ENCODE data around the gene MMP24OS.
A peak's percentile ranks its signal among the peaks of the same experiment; 100 is the strongest.

Gene MMP24OS

DNA sequence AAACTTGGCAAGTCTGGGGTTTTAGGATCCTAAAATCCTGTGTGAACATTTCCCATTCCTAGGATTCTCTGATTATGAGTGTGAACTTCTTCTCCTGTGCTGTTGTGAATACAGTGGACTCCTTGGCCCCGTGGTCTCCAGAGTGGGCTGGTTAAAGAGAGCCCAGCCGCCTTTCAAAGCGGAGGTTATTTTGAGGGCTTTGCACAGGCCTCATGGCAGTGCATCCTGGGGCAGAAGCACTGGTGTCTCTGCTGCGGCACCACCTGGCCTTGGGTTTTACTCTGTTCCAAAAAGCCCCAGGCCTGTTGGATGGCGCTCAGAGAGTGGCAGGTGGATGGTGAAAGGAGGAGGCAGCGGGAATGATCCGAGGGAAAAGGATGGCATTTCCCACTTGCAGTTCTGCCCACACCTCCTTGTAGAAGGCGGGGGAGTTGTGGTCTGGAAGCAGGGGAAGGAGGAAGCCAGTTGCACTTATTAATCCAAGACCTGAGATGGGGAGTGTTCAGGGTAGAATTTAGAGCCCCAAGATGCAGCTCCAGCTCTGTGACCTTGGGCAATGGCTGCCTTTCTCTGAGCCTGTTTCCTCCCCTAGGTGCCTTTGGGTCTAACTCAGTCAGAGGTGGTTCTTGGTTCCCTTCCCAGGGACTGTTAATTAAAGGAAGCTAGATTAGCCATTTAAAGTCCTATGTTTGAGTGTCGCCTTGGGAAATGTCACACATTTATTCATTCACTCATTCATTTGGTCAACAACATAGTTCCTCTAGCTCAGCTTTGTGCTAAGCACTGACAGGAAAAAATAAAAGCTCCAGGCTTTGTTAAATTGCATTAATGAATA, 29.1 kb downstream of the MMP24OS start:
- no peak for DNase-seq

DNA sequence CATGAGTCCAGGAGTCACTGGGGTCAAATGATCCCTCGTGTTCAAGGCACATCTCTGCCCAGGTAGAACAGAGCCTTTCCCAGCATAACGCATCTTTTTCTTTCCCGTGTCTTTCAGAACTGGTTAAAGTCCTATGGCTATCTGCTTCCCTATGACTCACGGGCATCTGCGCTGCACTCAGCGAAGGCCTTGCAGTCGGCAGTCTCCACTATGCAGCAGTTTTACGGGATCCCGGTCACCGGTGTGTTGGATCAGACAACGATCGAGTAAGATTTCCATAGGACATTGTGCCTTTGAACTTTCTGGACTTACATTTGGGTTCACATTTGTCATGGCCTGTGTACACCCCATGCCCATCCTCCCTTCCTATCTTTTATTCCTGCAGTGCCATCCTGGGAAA, 31.2 kb downstream of the MMP24OS start:
- no peak for DNase-seq

DNA sequence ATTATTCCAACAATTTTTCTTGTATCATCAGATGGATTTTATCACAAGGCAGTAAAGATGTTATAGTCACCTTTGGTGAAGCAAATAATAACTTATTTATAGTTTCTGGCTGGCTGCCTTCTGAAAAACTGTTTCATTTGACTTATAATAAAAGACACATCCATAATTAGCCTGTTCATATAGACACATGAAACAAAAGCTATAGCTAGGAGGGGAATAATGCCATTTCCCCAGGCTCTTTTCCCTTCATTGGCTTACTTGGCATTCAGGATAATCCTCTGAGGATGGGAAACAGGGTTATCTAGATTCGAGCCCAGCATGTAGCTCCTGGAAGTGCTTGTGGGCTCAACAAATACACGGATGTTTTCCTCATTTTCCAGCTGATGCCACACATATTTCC, 33.9 kb downstream of the MMP24OS start:
- no peak for DNase-seq

DNA sequence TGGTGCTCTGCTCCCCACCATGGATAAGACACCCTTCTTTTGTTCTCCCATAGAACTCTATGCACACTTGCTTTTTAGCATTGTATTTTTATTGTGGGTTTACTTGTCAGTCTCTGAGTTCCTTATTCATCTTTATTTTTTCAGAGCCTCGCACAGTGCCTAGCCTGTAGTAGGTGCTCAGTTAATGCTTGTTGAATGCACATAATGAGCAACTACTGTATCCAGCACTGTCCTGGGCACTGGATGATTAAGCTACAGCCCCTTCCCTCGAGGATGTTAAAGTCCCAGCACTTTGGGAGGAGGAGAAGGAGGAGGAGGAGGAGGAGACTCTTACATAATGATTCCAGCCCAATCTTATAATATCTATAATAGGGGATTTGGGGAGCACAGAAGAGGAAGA, 34.6 kb downstream of the MMP24OS start:
- no peak for DNase-seq

DNA sequence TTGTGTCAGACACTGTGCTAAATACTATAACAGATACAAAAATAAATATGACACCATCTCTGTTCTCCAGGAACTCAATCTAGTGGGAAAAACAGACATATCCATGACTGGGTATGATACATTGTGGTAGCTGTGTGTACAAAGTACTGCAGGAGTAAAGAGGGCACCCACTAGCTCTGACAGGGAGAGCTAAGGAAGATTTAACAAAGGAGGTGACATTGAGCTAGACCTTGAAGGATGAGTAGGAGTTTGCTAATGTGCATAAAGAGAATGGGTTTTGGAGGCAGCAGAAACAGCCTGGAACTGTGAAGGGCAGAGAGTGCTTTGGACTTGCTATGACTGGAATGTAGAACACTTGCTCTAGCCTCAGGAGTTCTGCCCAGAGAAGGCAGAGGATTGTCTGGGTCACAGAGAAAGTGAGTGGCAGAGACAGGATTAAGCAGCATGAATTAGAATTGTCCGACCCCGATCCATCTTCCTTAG, 37.1 kb downstream of the MMP24OS start:
- no peak for DNase-seq

DNA sequence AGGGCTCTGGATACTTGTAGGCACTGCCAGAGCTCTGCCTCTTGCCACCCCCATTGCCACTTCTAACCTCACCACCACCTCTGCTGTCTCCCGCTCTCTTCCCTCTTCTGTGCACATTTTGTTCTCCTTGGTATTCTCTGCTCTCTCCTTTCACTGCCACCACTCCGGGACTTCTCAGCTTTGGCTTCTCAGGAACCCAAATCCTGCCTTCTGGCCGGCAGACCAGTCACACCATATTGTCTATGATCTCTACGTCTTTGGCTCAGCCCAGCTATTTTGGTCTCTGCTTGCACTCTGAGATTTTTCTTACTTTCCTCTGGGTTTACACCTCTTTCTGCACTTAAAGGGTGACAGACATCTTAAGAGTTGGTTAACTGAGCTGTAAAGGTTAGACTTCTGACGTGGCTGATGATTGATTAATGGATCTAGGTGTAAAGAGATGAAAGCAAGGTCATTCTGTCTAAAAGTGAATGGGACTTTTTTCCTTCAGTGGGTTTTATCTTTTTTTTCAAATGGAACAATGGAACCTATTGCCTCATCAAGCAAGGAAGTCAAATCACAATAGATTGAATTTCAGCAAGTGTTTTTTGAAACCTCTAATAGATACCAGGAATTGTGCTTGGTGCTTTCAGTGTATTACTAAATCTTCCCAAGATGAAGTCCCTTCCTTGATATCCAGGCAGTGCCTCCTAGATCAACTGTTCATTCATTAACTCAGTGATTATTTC, 37.7 kb downstream of the MMP24OS start:
- no peak for DNase-seq

DNA sequence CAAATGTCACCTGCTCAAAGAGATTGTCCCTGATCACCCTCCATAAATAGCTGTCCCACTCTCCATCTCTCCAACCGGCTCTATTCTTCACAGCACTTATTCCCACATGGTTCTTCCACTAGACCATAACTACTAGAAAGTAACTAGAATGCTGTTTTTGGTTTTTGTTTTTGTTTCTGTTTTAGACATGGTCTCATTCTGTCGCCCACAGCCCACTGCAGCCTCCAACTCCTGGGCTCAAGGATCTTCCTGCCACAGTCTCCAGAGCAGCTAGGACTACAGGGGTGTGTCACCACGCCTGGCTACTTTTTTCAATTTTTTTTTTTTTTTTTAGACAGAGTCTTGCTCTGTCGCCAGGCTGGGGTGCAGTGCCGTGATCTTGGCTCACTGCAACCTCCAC, 39.2 kb downstream of the MMP24OS start:
- DNase-seq, result peak; percentile 22 to 38 (median 30)

DNA sequence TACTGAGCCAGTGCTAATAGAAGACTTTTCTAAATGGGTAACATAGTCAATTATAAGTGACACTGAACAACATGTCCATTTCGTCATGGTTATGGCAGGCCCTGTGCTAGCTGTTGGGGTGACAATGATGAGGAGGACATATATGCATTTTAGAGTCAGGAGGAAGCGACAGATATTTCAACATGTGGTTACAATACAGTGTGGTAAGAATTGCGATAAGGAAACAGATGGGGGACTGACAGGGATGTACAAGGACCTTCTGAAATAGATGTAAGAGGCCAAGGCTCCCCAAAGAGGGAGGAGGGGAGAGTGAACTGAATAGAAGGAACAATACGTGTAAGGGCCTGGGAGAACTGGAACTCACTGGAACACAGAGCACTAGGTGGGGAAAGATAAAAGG, 39.8 kb downstream of the MMP24OS start:
- DNase-seq, result peak in 1 of 3 donors; percentile 10

DNA sequence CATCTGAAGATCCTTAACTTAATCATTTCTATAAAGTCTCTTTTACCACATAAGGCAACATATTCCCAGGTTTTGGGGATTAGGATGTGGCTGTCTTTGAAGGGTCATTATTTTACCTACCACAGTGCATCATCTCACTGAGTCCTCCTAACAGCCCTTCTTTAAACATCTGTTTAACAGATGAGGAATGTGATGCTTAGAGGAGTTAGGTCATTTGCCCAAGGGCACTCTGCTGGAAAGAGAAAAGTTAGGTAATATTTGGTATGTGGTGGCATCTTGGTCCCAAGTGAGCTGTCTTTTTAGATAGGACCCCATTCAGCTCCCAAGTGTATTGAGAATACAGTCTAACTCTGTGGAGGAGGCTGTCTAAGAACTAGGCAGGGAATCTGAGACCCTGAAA, 40.4 kb downstream of the MMP24OS start:
- no peak for DNase-seq

DNA sequence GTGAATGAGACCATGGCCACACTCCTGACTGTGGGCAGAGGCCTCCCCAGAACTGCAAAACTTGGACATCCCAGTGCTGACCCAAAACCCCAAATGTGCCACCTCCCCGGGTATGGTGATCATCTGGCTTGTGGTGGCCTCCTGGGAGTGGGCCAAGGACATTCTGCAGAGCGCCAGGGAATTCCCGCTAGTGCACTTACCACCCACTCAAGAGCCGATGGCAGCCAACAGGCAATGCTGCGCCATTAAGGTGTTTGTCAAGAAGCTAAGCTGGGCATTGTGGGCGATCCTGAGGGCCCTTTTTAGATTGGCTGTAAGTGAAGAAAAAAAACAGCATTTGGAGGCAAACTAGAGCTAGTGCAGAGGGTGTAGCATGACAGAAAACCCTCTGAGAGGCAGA, 42.0 kb downstream of the MMP24OS start:
- no peak for DNase-seq

DNA sequence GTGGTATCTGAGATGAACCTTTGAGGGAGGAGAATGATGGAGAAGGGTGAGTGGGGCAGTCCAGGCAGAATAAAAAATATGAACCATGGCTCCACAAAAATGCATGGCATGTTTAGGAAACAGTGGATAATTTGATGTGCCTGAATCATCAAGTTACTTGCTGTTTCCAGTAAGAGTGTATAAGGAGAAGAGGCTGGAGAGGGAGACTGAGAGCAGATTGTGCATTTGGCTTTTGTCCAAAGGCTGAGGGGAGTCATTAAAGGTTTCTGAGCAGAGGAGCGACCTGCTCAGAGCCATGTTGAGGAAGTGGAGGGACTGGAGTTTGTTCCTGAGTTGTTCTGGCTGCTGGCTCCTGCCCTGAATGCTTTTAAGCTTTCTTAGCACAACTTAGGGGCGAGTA, 45.3 kb downstream of the MMP24OS start:
- no peak for DNase-seq

DNA sequence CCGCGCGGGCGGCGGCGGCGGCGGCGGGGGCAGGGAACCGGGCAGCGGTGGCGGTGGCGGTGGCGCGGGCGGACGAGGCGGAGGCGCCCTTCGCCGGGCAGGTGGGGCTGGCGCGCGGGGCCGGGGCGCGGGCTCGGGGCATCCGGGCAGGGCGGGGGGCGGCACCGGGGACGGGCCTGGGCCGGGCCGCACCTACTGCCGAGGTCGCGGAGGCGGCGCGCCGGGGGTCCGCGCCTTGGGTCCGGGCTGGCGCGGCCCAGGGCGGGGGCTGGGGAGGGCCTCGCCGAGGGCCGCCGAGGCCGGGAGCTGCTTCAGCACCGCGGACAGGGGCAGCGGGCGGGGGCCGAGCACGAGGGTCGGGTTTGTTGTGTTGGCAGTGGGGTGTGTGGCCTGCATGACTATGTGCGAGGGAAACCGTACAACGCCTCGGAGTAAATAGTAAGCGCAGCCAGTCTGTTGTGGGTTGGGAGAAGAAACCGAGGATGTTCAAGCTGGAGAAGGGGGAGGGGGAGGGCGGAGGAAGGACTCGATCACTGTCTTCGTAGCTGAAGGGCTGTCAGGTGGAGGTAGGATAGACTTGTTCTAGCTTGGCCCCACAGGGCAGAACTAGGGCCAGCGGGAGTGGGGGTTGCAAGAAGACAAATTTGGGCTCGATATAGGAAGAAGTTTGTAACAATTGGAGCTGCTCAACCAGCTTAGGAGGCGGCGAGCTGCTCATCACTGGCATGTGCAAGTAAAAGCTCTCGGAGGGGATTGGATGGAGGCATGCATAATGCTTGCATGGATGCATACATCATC, 50.8 kb downstream of the MMP24OS start:
- peak; percentile 51 to 74 (median 55) for DNase-seq

Data from suppressor macrophage treated with lipopolysaccharide for 1 hour (primary cell).